ENCODE results near the gene VAPA. TPM values are rescaled to one million over a fixed set of nuclear protein-coding genes. Genes with fewer than 3 reads are reported as not detected.

VAPA gene
- polyA plus RNA-seq, 1 of the 3 experiments (the other 2 are of a cell fraction), result 109 TPM

GRCh38 chr18:9865764-9866490 is 47.9 kb upstream of the VAPA start:
- POLR2A ChIA-PET, result no interaction called here
- no peak overlapping the region for H3K4me2 ChIP-seq
- 94% methylated on average over 7 of the region's 7 CpGs for WGBS (ENCODE audit: low lambda C conversion rate)

More at GRCh38 chr18:9865764-9866490, 47.9 kb upstream of the VAPA start:
- Histone ChIP-seq H3K36me3 (replicated peaks in 1 of 2; ENCODE audit: control insufficient read depth in 1 of 2, insufficient read depth in 2 of 2, low read length in 1 of 2) (peaks cover 0 to under 1% of the 10 kb centered on the region in 2 experiments), H3K9me2 (no peaks in the 10 kb centered on the region), H4K20me1 (ENCODE audit: insufficient read depth) (no peaks in the 10 kb centered on the region), H3K4me3 (ENCODE audit: low read depth in 2 of 2, low read length in 1 of 2) (no peak overlapping the region), H3F3A (replicated peaks; ENCODE audit: insufficient read depth) (peaks cover 20% of the 10 kb centered on the region), H3K9ac (no peak overlapping the region), H3K27me3 (ENCODE audit: insufficient read depth) (no peaks in the 10 kb centered on the region), H3K9me3 (peaks cover 4% of the 10 kb centered on the region; the same call in 1 of the 2 replicates), H2AFZ (ENCODE audit: low read depth) (no peak overlapping the region), H3K27ac (ENCODE audit: low read depth in 2 of 2, low read length in 1 of 2) (no peak overlapping the region), H3K79me2 (ENCODE audit: insufficient read depth) (no peaks in the 10 kb centered on the region), H3K4me1 (ENCODE audit: control insufficient read depth in 1 of 2, insufficient read depth in 2 of 2, low read depth in 1 of 2, low read length in 1 of 2) (peaks cover 20 to 25% of the 10 kb centered on the region in 2 experiments; a peak in 3 of 4 replicates)
- no peak for DNase-seq
- TF ChIP-seq GATA2 (CRISPR knock-in tag; IDR thresholded peaks at IDR 0.05), result no peak
- TF ChIP-seq EP300 (IDR thresholded peaks at IDR 0.05; ENCODE audit: borderline replicate concordance in 1 of 2, low read depth in 1 of 2, low read length in 1 of 2), result no peak
- no peak for TF ChIP-seq NRF1 (IDR thresholded peaks at IDR 0.05; ENCODE audit: low read depth, low read length)
- TF ChIP-seq CTCF (IDR thresholded peaks at IDR 0.05), result no peak
- TF ChIP-seq TEAD4 (IDR thresholded peaks at IDR 0.05; ENCODE audit: borderline replicate concordance, insufficient read depth), result no peak
- no peak for TF ChIP-seq FOSL2 (IDR thresholded peaks at IDR 0.05; ENCODE audit: borderline replicate concordance, low read depth)
- TF ChIP-seq TAF1 (IDR thresholded peaks at IDR 0.05; ENCODE audit: borderline replicate concordance, low read depth, low read length), result no peak
- TF ChIP-seq CHD2 (IDR thresholded peaks at IDR 0.05; ENCODE audit: low read length, partially characterized antibody), result no peak
- no peak for TF ChIP-seq USF2 (IDR thresholded peaks at IDR 0.05; ENCODE audit: borderline replicate concordance, low read depth, low read length)
- no peak for TF ChIP-seq MAX (IDR thresholded peaks at IDR 0.05; ENCODE audit: low read depth)
- no peak for TF ChIP-seq YY1 (IDR thresholded peaks at IDR 0.05; ENCODE audit: low read depth)
- no peak for TF ChIP-seq RXRA (IDR thresholded peaks at IDR 0.05; ENCODE audit: borderline replicate concordance, low read depth)
- no peak for TF ChIP-seq REST (IDR thresholded peaks at IDR 0.05; ENCODE audit: low read depth, low read length)
- TF ChIP-seq NFIC (IDR thresholded peaks at IDR 0.05; ENCODE audit: borderline replicate concordance), result no peak
- TF ChIP-seq PBX3 (IDR thresholded peaks at IDR 0.05), result no peak
- no peak for TF ChIP-seq ZBTB33 (IDR thresholded peaks at IDR 0.05; ENCODE audit: borderline replicate concordance, low read depth)
- no peak for TF ChIP-seq RFX5 (IDR thresholded peaks at IDR 0.05; ENCODE audit: low read length)
- TF ChIP-seq EZH2phosphoT487 (IDR thresholded peaks at IDR 0.05; ENCODE audit: borderline replicate concordance, low read depth), result no peak
- TF ChIP-seq MEF2A (IDR thresholded peaks at IDR 0.05; ENCODE audit: borderline replicate concordance, low read depth), result no peak
- CTCF ChIA-PET, result interaction anchor here (0.7 kb wide), 1 partner anchor 32 kb away, joined by 3 read pairs; no protein-coding TSS in a partner anchor

Data from SK-N-SH (cell line).